Fibroblast of lung (primary cell): Measurements from ENCODE around the gene MYG1. TPM values are rescaled to one million over a fixed set of nuclear protein-coding genes. Genes with fewer than 3 reads are reported as not detected.

Experiments
- DNase-seq, 2 donors: peaks; one replicate each; pipeline versions ENCODE4 v3.0.0 to v3.0.0-alpha.2; 2010; ENCODE audit warnings: low read depth in 2 of 2
- H2AFZ ChIP-seq: 2 replicates; pipeline ENCODE4 v1.5.1; 2012; ENCODE audit warnings: low read length, control low read depth, inconsistent platforms
- H3K27ac ChIP-seq: 2 replicates; pipeline ENCODE4 v1.5.1; 2011; ENCODE audit warnings: low read length, control low read depth; ENCODE audit not compliant: insufficient read depth
- H3K27me3 ChIP-seq: 2 replicates; pipeline ENCODE4 v1.5.1; 2011; ENCODE audit warnings: mild to moderate bottlenecking, low read length; ENCODE audit not compliant: control insufficient read depth, insufficient read depth
- H3K36me3 ChIP-seq: 2 replicates; pipeline ENCODE4 v1.5.1; 2011; ENCODE audit warnings: low read length; ENCODE audit not compliant: control insufficient read depth, insufficient read depth
- H3K4me1 ChIP-seq: 2 replicates; pipeline ENCODE4 v1.5.1; 2011; ENCODE audit warnings: low read length; ENCODE audit not compliant: control insufficient read depth, insufficient read depth; ENCODE audit errors: extremely low read depth
- H3K4me2 ChIP-seq: 2 replicates; pipeline ENCODE4 v1.5.1; 2011; ENCODE audit warnings: low read length, control low read depth; ENCODE audit not compliant: insufficient read depth; ENCODE audit errors: extremely low read depth
- H3K4me3 ChIP-seq, 4 experiments: fragments of 200-600 bp in 1 of 4; sonication (generic) in 1 of 4; replicated peaks in 1 of 4; 2 replicates each; pipeline ENCODE4 v1.5.1; 2011 to 2016; ENCODE audit warnings: low read length in 4 of 4, low read depth in 3 of 4, mild to moderate bottlenecking in 3 of 4, control low read depth in 2 of 4, inconsistent platforms in 1 of 4, mixed read lengths in 1 of 4; ENCODE audit not compliant: insufficient read depth in 1 of 4; ENCODE audit errors: control extremely low read depth in 1 of 4
- H3K79me2 ChIP-seq: 2 replicates; pipeline ENCODE4 v1.5.1; 2012; ENCODE audit warnings: mild to moderate bottlenecking, low read length, inconsistent platforms; ENCODE audit not compliant: control insufficient read depth, insufficient read depth
- H3K9ac ChIP-seq: 2 replicates; pipeline ENCODE4 v1.5.1; 2011; ENCODE audit warnings: mild to moderate bottlenecking, low read length, control low read depth; ENCODE audit not compliant: insufficient read depth
- H3K9me3 ChIP-seq: 2 replicates; pipeline ENCODE4 v1.5.1; 2012; ENCODE audit warnings: low read depth, low read length; ENCODE audit not compliant: control insufficient read depth, insufficient read depth
- H4K20me1 ChIP-seq: 2 replicates; pipeline ENCODE4 v1.5.1; 2011; ENCODE audit warnings: low read length; ENCODE audit not compliant: control insufficient read depth, insufficient read depth; ENCODE audit errors: extremely low read depth
- CTCF ChIP-seq, 2 donors: IDR thresholded peaks in 1 of 2; conservative IDR thresholded peaks in 1 of 2; 1 replicate in 1 of 2; 2 replicates in 1 of 2; pipeline ENCODE4 v1.5.1; 2011 to 2012; ENCODE audit warnings: low read length in 2 of 2, control low read depth in 1 of 2, inconsistent platforms in 1 of 2, low read depth in 1 of 2, mild to moderate bottlenecking in 1 of 2
- EZH2 ChIP-seq: IDR thresholded peaks from 2 replicates; pipeline ENCODE4 v1.5.1; 2012; ENCODE audit warnings: low read length, control low read depth, mild to moderate bottlenecking; ENCODE audit errors: missing control alignments
- polyA plus RNA-seq, 2 donors: library from polyadenylated mRNA; depleted of rRNA in 1 of 2; stranded (reverse) in 1 of 2; unstranded in 1 of 2; fragments of >200 nt; gene quantifications; 2 replicates each; pipeline ENCODE4 v1.2.1, GENCODE V29; 2011 to 2012; ENCODE audit warnings: missing spikeins in 1 of 2
- total RNA-seq: library from RNA; depleted of rRNA; stranded (reverse); fragments of >200 nt; gene quantifications from 2 replicates; pipeline ENCODE4 v1.2.1, GENCODE V29; 2014

The MYG1 gene
- total and polyA plus RNA-seq, 2 donors (not counting 1 experiment from before 2014, with no cell fraction given) = 40.8 to 52.0 TPM

- Histone ChIP-seq H3K79me2 (peaks cover 2% of the 10 kb centered on the region), H3K4me2 (peak overlapping the region; percentile 88), H3K9me3 (no peaks in the 10 kb centered on the region)
Measured at GRCh38 chr12:53324779-53325510, 25.4 kb downstream of the MYG1 start.

GRCh38 chr12:53325511-53326061 is 26.1 kb downstream of the MYG1 start:
- Histone ChIP-seq H3K4me3 (peak overlapping the region; percentile 42 to 80 (median 62)), H4K20me1 (no peaks in the 10 kb centered on the region), H3K4me2 (peak overlapping the region; percentile 88), H3K36me3 (no peaks in the 10 kb centered on the region), H3K9ac (peak overlapping the region; percentile 74), H3K27ac (peak overlapping the region; percentile 67), H3K79me2 (no peaks in the 10 kb centered on the region), H3K9me3 (no peaks in the 10 kb centered on the region), H3K4me1 (peaks cover 18% of the 10 kb centered on the region), H2AFZ (peak overlapping the region; percentile 49), H3K27me3 (peaks cover 8% of the 10 kb centered on the region)
- no peak for TF ChIP-seq EZH2
- no peak for TF ChIP-seq CTCF (conservative IDR thresholded peaks at IDR 0.05 in 1 of 2, IDR thresholded peaks at IDR 0.05 in 1 of 2; ENCODE audit: low read depth in 1 of 2, low read length in 2 of 2)
- no peak for DNase-seq

More at GRCh38 chr12:53324779-53325510, 25.4 kb downstream of the MYG1 start:
- peak overlapping the region; percentile 52 to 80 (median 62) for H3K4me3 ChIP-seq
- H3K36me3 ChIP-seq = no peaks in the 10 kb centered on the region
- TF ChIP-seq EZH2 (no peak), CTCF (conservative IDR thresholded peaks at IDR 0.05 in 1 of 2, IDR thresholded peaks at IDR 0.05 in 1 of 2; ENCODE audit: low read depth in 1 of 2, low read length in 2 of 2) (peak; percentile 67 to 69)
- peaks cover 4% of the 10 kb centered on the region for H3K27me3 ChIP-seq
- H2AFZ ChIP-seq = peak overlapping the region; percentile 92
- H3K27ac ChIP-seq = peak overlapping the region; percentile 67
- no peaks in the 10 kb centered on the region for H4K20me1 ChIP-seq
- DNase-seq = peak; percentile 86 to 93
- peak overlapping the region; percentile 74 for H3K9ac ChIP-seq
- H3K4me1 ChIP-seq = peaks cover 22% of the 10 kb centered on the region

GRCh38 chr12:53326460-53327185 is 27.1 kb downstream of the MYG1 start:
- no peaks in the 10 kb centered on the region for H4K20me1 ChIP-seq
- no peak for DNase-seq

More at GRCh38 chr12:53326460-53327185, 27.1 kb downstream of the MYG1 start:
- Histone ChIP-seq H3K4me1 (peaks cover 17% of the 10 kb centered on the region), H3K4me3 (peak overlapping the region in 1 of 4 experiments; percentile 71), H3K9ac (no peak overlapping the region), H3K27ac (no peak overlapping the region), H3K79me2 (no peaks in the 10 kb centered on the region), H3K36me3 (no peaks in the 10 kb centered on the region), H3K9me3 (no peaks in the 10 kb centered on the region), H3K4me2 (no peak overlapping the region), H2AFZ (no peak overlapping the region), H3K27me3 (peaks cover 16% of the 10 kb centered on the region)
- TF ChIP-seq EZH2 (no peak), CTCF (conservative IDR thresholded peaks at IDR 0.05 in 1 of 2, IDR thresholded peaks at IDR 0.05 in 1 of 2; ENCODE audit: low read depth in 1 of 2, low read length in 2 of 2) (no peak)
